ENCODE measurements around the gene RAB26.
"Not testable (repeated sequence)": the region's sequence is repeated elsewhere in the genome, so short reads cannot be mapped to it uniquely, and the experiment has no call there.

The RAB26 gene, protein sequence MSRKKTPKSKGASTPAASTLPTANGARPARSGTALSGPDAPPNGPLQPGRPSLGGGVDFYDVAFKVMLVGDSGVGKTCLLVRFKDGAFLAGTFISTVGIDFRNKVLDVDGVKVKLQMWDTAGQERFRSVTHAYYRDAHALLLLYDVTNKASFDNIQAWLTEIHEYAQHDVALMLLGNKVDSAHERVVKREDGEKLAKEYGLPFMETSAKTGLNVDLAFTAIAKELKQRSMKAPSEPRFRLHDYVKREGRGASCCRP

DNA sequence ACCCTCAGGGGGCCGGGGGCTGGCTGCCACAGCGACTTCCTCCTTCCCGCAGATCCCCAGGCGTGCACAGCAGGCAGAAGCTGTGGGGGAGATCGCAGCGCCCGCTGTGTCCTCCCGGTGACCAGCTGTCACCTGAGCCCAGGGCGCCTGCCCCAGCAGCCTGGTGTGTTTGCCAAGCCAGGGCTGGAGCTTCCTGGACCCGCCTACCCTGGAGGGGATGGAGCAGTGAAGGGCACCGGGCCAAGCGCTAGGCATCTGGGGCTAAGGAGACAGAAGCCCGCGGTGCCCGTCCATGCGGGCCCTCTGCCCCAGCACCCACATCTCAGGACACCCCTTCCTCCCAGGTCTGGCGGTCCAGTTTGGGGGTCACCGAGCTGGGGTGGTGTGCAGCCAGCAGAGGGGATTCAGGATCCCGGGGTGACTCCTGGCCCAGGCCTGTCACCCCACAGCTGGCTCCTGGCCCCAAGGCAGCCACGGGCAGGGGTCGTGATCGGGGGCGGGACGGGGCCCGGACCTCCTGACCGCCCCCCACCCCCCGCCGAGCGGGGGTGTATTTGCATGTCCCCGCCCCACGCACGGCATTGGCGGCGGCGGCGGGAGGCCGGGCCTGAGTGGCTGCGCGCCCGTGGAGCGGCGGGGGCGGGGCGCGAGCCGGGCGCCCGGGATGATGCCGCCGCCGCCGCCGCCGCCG, at the start of gene RAB26:
RAB26 (plus strand) TSS at position 645 of the 691 bp plus-strand sequence. CDS start 159 bp downstream, outside the sequence.
- DNase-seq (ENCODE audit: low spot score) = peak; percentile 27

DNA sequence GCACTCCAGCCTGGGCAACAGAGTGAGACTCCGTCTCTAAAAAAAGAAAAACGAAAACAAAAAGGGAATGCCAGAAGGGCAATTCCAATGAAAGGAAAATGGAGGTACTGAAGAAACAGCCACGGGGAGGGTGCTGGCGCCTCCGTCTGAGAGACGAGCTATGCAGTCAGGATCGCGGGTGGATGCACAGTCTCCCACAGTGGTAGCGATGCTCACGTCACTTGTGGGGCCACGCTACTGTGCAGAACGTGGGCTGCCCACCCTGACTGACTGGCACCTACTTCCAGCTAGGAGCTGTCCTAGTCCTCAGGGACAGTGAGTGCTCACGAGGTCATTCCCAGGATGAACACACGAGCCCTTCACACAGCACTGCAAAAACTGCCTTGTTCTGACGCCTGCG, 46.8 kb upstream of the RAB26 start:
- not testable (repeated sequence) for DNase-seq (ENCODE audit: low spot score)

DNA sequence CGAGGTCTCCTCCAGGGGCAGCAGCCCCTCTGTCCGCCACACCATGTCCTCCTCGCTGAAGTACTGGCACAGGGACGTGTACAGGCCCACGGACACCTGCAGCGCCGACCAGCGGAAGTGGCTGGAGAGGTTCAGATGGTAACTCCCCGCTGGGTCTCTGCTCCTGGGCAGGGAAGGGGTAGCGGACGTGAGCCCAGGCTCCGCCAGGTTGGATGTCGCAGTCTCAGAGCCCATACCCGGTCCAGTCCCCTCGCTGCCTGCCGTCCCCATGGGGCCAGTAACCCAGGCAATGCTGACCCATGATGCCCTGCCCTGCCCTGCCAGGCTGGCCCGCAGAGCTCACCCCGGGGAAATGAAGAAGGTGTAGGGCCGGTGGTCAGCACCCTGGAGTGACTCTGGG, 46.0 kb upstream of the RAB26 start:
- DNase-seq (ENCODE audit: low spot score) = no peak

DNA sequence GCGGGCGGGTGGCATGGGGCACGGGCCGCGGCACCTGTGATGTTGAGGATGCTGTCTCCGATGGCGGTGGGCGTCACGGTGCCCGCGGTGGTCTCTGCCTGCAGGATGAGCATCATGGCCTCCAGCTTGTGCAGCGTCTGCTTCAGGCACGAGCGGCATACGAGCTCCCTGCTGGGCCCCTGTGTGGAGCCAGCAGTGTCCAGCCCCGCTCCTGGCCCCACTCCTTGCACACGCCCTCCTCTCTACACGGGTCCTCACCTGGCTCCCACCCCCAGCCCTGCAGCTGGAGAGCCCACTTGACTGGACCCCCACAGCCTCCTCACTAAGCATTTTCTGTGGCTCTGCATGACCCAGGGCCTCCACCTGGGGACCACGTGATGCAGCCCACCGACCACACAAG, 44.0 kb upstream of the RAB26 start:
- DNase-seq (ENCODE audit: low spot score) = not testable (repeated sequence)

DNA sequence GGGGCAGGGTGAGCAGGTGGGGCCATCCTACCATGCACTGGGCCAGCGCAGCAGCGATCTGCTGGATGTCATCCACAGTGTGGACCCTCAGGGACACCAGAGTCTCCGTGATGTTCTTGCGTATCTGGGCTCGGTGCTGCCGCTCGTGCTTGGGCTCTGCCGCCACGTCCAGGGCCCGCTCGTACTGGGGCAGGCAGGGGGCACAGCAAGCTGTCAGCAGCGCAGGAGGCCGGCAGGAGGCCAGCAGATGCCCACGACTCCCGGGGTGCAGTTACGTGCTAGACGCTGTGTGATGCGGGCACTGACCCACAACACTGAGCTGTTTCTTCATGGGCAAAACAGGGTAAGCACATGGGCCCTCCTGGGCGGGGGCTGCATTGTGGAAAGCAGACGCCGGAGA, 43.1 kb upstream of the RAB26 start:
- DNase-seq (ENCODE audit: low spot score) = not testable (repeated sequence)

DNA sequence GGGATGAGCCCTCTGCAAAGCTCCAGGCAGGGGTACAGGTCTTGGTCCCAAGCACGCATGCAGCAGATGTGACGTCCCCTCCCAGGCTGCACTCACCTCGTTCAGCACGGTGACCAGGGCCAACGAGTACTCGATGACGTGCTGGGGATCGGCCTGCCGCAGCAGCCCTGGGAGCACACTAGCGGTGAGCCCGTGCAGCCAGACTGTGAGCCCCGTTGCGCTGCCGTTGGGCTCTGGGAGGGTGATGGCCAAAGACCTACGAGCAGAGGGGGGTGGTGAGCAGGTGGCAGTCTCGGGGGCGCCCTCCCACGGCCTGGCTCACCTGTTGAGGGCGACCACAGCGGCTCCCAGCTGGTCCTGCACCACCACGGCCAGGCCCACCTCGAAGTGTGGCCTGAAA, 42.7 kb upstream of the RAB26 start:
- DNase-seq (ENCODE audit: low spot score) = not testable (repeated sequence)

DNA sequence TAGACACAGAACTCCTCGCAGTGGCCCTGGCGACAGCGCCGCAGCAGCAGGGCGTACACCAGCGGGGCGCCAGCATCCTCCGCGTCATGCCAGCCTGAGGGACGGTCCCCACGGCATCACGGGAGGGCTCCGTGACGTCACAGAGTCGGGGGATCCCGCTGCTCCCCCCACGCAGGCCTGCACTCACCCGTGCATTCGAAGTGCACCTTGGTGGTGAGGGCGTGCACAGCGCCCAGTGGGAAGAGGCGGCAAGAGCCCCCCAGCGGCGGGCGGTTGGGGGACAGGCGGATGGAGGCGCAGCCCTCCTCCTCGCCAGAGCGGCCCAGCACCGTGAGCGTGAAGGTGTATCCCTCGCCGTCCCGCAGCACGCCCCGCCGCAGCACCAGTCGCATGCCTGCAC, 42.2 kb upstream of the RAB26 start:
- not testable (repeated sequence) for DNase-seq (ENCODE audit: low spot score)

DNA sequence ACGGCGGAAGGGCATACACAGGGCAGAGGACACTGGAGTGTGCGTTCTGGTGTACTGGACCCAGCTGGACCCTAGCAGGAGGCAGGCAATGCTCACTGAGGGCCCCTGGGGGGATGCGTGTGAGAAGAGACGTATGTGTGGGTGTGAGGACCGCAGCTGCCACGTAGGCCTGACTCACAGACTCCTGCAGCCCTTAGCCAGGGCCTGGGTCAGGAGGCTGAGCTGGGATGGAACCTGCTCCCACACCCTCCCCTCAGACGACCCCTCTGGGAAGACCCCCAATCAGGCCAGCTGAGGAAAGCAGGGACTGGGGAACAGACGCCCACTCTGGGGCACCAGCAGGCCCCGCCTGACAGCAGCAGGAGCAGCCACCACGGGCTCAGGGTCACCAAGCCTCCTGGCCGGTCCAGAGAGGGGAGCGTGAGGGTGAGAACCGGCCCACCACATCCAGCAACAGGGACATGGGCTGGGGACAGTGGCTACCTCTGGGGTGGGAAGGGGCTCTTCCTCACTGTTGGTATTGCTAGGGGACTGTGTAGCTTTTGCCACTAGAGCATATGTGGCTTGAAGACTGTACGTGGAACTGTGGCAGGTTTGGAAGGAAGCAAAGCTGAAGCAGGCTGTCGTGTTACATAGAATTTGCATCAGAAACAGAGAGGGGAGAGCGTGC, 41.2 kb upstream of the RAB26 start:
- not testable (repeated sequence) for DNase-seq (ENCODE audit: low spot score)

DNA sequence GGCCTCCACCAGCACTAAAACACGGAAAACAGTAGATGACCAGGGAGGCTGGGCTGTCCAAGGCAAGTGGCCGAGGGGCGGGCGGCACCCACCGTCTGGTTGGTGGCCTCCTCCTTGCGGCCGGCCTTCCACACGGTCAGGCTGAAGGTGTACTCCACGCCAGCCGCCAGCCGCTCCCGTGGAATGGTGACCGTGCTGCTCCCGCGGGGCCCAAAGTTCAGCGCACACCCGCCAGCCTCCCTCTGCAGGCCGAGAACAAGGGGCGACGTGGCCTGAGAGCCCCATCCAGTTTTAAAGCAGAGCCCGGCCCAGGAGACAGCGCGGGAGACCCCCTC, 40.7 kb upstream of the RAB26 start:
- not testable (repeated sequence) for DNase-seq (ENCODE audit: low spot score)

DNA sequence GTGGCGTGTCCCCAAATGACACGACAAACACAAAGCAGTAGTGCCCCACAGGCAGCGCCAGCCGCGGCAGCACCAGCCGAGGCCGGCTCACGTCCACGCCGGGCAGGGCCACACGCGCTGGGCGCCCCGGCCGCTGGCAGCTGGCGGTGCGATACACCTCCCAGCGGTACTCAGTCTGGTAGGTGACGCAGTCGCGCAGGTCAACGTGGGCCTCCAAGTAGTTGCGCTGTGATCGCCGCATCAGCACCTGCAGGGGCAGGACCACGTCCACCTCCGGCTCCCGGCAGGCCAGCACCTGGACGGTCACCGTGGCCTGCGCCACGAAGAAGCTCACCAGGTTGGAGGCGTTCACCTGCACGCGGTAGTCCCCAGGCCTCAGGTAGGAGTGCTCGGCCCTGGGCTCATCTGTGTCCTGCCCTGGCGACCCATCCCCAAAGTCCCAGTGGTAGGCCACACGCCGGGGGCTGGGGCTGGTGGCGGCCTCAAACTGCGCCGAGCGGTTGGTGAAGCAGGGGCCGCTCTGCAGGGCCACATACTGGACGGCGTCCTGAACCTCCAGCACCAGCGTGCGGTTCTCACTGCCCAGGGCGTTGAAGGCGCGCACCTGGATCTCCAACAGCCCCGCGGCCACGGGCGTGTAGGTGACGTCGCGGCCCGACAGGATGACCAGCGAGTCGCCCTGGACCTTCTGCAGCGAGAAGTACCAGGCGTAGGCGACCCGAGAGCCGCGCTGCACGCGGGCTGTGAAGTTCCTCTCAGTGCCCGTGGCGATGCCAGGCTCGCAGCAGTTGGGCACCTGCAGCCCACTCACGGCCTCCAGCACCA, 39.8 kb upstream of the RAB26 start:
- not testable (repeated sequence) for DNase-seq (ENCODE audit: low spot score)

DNA sequence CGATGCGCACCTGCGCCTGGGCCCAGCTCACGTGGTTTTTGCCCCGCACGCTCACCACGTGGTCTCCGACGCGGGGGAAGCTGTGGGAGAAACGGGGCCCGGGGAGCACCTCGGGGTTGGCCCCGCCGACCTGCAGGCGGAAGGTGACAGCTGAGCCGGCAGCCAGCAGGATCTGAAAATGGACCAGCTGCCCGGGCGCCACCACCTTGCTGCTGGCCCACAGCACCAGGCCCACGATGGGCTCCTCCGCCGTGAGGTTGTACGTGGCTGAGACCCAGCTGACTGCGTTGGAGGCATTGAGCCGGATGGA, 39.2 kb upstream of the RAB26 start:
- DNase-seq (ENCODE audit: low spot score) = not testable (repeated sequence)

DNA sequence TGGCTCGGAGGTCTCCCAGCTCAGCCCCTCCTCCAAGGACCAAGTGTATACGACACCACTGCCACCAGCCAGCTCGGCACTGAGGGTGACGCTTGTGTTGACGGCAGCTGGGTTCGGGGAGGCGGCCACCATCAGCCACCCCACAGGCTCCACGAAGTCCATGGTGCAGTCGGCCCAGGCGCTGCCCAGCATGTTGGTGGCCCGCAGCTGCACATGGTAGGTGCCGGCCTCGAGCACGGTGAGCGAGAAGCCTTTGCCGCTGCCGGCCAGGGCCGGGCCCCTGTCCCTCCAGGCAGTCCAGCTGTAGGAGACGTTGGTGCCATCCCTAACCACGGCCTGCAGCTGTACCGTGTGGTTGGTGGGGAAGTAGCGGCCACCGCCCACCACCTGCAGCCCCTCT, 38.6 kb upstream of the RAB26 start:
- not testable (repeated sequence) for DNase-seq (ENCODE audit: low spot score)

DNA sequence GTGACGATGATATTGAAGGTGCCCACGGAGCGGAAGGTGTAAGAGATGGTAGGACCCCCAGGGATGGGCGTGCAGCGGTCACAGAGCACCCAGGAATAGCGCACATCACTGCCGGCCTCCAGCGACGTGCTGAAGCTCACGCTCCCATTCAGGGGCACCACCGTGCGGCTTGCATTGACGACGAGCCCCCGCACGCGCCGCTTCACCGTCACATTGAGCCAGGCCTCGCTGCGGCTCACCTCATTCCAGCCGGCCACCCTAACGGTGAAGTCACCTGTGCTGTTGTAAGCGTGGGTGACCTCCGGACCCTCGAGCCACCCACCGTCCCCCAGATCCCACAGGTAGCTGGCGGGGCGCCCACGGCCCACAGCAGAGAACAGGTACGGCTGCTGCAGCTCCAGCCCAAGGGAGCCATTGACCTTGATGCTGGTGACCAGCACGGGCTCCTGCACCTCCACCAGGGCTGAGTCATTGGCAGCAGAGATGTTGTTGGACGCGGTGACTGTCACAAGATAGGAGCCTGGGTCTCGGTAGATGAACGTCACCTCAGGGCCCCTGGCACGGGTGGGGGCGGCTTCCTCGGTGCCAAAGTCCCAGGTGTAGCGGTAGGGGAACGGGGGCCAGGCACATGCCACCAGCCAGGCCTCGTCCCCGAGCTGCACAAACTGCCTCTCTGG, 38.0 kb upstream of the RAB26 start:
- not testable (repeated sequence) for DNase-seq (ENCODE audit: low spot score)

DNA sequence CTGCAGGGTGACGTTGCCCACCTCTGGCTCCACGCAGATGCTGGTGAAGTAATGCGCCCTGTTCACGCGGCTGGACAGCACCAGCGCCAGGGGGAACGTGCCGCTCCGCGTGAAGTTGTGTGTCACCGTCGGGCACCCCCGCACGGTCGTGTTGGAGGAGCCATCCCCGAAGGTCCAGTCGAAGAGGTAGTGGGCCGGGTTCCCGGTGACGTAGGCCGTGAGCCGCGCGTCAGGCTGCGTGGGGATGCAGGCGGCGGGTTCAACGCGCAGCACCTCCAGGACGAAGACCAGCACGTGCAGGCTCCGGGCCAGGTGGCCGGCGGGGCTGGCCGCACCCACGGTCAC, 37.4 kb upstream of the RAB26 start:
- not testable (repeated sequence) for DNase-seq (ENCODE audit: low spot score)

DNA sequence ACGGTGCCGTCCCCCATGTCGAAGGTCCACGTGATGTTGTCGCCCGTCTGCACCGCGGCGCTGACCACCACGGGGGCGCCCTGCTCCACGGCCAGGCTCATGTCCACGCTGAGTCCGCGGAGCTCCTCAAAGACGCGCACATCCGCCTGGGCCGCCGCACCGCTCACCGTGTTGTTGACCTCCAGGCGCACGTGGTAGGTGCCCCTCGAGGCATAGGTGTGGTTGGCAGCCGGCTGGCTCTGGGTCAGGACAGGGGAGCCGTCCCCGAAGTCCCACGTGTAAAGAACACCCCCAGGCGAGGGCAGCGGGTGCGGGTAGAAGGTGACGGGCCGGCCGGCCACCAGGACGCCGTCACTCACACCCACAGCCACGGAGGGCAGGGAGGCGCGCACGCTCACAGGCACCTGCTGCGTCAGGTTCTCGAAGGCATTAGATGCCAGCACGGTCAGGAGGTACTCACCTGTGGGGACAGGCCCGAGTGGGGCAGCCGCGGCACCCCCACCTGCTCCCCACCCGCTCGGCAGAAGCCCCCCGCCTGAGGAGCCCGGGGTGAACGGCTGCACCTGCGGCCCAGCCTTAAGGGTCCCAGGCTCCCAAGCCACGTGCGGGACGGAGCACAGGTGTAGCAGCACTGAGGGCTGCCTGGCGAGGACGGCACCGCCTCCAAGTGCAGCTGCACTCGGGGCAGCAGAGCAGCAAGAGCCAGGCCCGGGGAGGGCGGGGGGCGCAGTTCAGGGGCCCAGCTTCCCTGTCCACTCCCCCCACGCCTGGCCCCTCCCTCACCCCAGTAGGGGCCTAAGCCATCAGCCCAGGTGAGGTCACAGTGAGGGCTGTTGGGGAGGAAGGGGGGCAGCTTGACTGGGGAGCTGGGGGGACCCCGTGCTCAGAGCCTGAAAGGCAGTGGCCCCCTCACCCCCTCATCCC, 36.8 kb upstream of the RAB26 start:
- not testable (repeated sequence) for DNase-seq (ENCODE audit: low spot score)

DNA sequence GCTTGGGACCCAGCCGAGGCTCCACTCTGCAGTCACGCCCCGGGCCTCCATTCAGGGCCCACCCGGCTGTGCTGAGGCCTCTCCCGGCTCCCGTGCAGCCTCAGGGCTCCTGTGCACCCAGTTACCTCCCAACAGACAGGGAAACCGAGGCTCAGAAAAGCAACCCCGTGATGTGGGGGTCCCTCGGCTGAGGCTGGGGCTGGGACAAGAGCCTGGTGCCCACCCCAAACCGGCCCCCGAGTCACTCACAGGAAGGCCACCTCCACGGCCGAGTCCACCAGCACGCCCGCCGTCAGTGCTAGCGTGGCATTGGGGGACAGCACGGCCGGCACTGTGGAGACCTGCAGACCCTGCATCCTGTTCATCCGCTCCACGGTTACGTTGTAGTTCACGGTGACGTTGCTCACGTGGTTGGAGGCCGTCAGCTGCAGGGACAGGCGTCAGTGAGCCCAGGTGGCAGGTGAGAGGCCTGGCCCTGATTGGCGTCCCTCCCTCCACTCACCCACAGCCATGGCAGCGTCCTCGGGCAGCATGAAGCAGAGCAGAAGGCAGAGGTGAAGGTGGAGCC, 35.8 kb upstream of the RAB26 start:
- not testable (repeated sequence) for DNase-seq (ENCODE audit: low spot score)

DNA sequence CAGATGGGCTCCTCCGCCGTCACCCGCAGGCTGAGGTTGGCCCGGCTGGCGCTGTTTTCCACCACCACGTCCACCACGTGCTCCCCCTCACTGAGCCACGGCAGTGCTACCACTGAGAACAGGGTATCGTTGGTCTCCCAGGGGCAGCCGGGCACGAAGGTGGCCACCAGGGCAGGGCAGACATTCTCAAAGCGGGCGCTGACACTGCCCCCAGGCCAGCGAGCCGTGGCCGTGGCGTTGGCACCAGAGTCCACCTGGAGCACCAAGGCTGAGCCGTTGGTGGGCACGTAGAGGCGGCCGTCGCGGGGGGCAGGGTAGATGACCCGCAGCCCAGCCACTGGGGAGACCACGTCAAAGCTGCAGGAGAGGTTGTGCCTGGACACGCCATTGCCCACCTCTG, 34.2 kb upstream of the RAB26 start:
- not testable (repeated sequence) for DNase-seq (ENCODE audit: low spot score)

DNA sequence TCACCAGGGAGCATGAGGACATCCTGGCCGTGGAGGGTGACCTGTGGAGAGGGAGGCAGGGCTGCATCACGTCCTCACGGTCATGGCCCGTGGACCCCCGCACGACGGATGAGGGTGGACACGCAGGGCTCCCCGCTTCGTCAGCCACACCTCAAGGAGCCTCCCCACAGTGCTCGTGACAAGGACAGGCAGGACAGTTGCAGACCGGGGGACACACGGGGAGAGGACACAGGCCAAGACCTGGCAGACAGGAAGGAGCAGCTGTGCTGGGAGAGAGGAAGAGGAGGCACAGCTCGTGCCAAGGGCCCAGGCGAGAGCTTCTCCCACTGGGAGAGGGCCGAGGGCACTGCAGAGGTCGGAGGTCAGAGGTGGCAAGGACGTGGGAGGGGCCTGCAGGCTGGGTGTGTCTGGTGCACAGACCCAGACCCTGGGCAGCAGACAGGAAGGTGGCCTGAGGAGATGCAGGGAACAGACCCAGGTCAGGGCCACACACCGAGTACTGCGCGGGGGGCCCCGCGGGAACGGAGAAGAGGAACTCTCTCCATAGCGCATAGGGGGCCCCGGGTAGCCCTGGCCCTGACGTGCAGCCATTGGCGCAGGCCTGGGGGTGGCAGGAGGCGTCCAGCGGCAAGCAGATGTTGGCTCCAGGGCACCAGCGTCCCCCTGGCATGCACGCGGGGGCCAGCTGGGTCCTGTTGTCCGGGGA, 33.4 kb upstream of the RAB26 start:
- DNase-seq (ENCODE audit: low spot score) = not testable (repeated sequence)

DNA sequence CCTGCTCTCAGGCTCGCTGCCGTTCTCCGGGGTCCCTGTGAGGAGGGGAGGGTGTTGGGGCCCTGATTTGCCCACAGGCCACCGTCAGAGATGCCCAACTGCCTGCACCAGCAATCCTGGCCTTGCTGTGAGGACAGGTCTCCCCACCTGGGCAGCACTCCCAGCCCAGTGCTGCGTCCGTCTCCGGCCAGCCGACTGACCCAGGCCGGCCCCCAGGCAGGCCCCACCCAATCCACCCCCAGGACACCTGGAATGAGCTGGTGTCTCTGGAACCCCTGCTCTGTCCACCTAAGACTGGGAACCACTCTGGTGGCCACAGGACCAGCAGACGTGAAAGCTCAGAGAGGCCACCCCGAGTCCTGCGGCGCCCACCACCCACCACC, 32.8 kb upstream of the RAB26 start:
- no peak for DNase-seq (ENCODE audit: low spot score)

DNA sequence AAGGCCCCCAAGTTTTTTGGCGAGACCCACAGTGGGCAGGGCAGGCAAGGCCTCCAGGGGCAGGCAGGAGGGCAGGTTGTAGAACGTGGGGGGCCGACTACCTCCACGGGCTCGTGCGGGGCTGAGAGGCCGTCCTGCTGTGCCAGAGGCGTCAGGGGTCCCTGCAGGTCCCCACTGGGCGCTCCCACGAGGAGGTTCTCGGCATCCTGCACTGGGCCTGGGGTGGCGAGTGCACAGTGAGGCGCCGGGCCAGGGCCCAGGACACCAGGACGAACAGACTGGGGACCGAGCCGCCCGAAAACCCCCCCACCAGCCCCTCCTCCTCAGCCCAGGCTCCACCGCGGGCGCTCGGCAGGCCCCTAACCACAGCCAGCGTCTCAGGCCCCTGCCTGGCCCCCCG, 32.0 kb upstream of the RAB26 start:
- not testable (repeated sequence) for DNase-seq (ENCODE audit: low spot score)

Data from hematopoietic multipotent progenitor cell treated with erythropoietin and hydrocortisone succinate and interleukin-3 and kit ligand, for 17 days (in vitro differentiated cells).